ENCODE measurements around the gene PRDM13. TPM values are rescaled to one million over a fixed set of nuclear protein-coding genes. Genes with fewer than 3 reads are reported as not detected.

The PRDM13 gene
- not detected in 2 replicates for total RNA-seq

GRCh38 chr6:99606656-99607415 lies at the start of gene PRDM13:
PRDM13 (plus strand) TSS chr6:99606833; CDS start chr6:99607035, 202 bp downstream.

GRCh38 chr6:99568103-99568933 lies 38.3 kb upstream of the PRDM13 start, which contains the start of gene CCNC:
CCNC (minus strand) TSS chr6:99568660; CDS start chr6:99568527, 133 bp downstream.

Other genes with a start within 250 kb of the PRDM13 start
- 2.1 and 4.0 TPM in 2 replicates for gene COQ3, start 212.6 kb upstream of the PRDM13 start, total RNA-seq
- 70.1 and 72.8 TPM in 2 replicates for gene PNISR, start 181.5 kb upstream of the PRDM13 start, total RNA-seq
- 31.7 and 31.8 TPM in 2 replicates for gene USP45, start 91.4 kb upstream of the PRDM13 start, total RNA-seq
- gene CCNC, start 38.2 kb upstream of the PRDM13 start, total RNA-seq: 48.2 and 76.3 TPM in 2 replicates

All from smooth muscle cell of the umbilical artery (primary cell).